ENCODE data around the gene TMEM130. TPM values are rescaled to one million over a fixed set of nuclear protein-coding genes. Genes with fewer than 3 reads are reported as not detected.

Gene TMEM130
- total and polyA plus RNA-seq, 9 of the 15 experiments (the other 6 are each of a cell fraction or from before 2014, with no cell fraction given) = 0.07 TPM; not detected in 8

DNA sequence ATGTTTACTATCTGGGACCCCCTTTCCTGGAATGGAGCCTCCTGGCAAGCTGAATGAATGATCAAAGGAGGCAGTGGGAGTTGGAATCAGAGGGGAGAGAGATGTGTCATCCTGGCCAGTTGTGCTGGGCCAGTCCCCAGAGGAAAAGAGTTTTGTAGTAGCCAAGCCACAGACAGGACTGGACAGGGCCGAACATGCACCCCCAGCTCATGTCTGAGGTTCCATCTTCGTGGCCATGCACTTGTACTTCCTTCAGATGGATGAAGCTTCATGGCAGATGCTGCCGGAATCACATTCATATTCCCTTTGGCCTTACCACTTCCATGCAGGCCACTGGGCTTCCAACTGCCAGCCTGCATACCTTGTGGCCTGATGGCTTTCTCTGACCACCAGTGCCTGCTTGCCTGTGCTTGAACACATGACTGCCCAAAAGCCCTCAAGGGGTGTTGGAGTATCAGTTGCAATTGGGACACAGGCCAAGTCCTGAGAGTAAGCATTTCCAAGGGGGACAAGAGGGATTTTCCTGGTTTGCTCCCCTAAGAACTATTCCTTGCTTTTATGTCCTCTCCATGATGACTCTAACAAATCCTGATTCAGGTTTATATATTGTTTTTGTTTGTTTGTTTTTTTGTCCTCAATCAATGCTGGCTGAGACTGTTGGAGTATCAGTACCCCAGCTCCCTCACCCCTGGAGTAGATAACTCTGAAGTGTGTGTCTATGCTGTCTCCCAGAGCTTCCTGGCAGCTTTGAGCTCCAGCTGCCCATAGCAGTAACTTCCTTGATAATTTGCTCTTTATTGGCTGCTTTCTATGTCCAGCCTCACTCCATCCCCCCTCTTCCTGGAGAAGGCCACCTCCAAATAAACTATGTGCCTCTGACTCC, 63.6 kb downstream of the TMEM130 start:
- H2AFZ ChIP-seq (ENCODE audit: low read depth, low read length) = no peak overlapping the region
- H3K9ac ChIP-seq (ENCODE audit: insufficient read depth in 1 of 2, low read depth in 2 of 2, low read length in 2 of 2) = no peak overlapping the region
- TF ChIP-seq HIVEP1 (CRISPR knock-in tag; IDR thresholded peaks at IDR 0.05) (no peak), BRF1 (IDR thresholded peaks at IDR 0.05; ENCODE audit: borderline replicate concordance, extremely low read depth, insufficient read length) (no peak), ZC3H8 (IDR thresholded peaks at IDR 0.05) (no peak), NR2C1 (IDR thresholded peaks at IDR 0.05) (no peak), NR2C1 (tag; IDR thresholded peaks at IDR 0.05) (no peak), NELFE (IDR thresholded peaks at IDR 0.05; ENCODE audit: insufficient read depth, insufficient read length) (no peak), NUFIP1 (IDR thresholded peaks at IDR 0.05; ENCODE audit: partially characterized antibody) (no peak), EP300 (IDR thresholded peaks at IDR 0.05; ENCODE audit: low read length) (no peak), ZNF224 (CRISPR knock-in tag; IDR thresholded peaks at IDR 0.05) (no peak)
- TF ChIP-seq, protein P1, sequence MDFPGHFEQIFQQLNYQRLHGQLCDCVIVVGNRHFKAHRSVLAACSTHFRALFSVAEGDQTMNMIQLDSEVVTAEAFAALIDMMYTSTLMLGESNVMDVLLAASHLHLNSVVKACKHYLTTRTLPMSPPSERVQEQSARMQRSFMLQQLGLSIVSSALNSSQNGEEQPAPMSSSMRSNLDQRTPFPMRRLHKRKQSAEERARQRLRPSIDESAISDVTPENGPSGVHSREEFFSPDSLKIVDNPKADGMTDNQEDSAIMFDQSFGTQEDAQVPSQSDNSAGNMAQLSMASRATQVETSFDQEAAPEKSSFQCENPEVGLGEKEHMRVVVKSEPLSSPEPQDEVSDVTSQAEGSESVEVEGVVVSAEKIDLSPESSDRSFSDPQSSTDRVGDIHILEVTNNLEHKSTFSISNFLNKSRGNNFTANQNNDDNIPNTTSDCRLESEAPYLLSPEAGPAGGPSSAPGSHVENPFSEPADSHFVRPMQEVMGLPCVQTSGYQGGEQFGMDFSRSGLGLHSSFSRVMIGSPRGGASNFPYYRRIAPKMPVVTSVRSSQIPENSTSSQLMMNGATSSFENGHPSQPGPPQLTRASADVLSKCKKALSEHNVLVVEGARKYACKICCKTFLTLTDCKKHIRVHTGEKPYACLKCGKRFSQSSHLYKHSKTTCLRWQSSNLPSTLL (IDR thresholded peaks at IDR 0.05) = no peak
- DNase-seq (ENCODE audit: extremely low read depth in 1 of 4, low spot score in 3 of 4) = no peak
- peaks cover 3% of the 10 kb centered on the region; the same call in 1 of the 2 replicates for H3K9me3 ChIP-seq (replicated peaks; ENCODE audit: control insufficient read depth, insufficient read depth, low read depth, low read length)
- in situ Hi-C loops (cut with MboI) = no loop called here
- H3K4me1 ChIP-seq (replicated peaks in 1 of 2; ENCODE audit: control insufficient read depth in 2 of 2, insufficient read depth in 2 of 2, low read length in 2 of 2) = no peaks in the 10 kb centered on the region; a peak in 1 of 5 replicates
- 0% methylated on average over 3 of the region's 3 CpGs for WGBS (ENCODE audit: insufficient coverage, low coverage, missing lambda C conversion rate)
- H3K4me3 ChIP-seq = no peak overlapping the region
- H3K79me2 ChIP-seq (ENCODE audit: control insufficient read depth, insufficient read depth, low read length) = no peaks in the 10 kb centered on the region
- CTCF ChIA-PET (ENCODE audit: low intra/inter-chr PET ratio) = no interaction called here
- peaks cover 7 to 28% of the 10 kb centered on the region in 2 experiments; a peak in 4 of 5 replicates for H3K27me3 ChIP-seq (ENCODE audit: control insufficient read depth in 2 of 2, insufficient read depth in 2 of 2, low read length in 2 of 2)
- POLR2A ChIA-PET = interaction anchor here (1.0 kb wide), 1 partner anchor 9 kb away, joined by 3 read pairs; no protein-coding TSS in a partner anchor
- FAIRE-seq = no peak
- H3K36me3 ChIP-seq (ENCODE audit: control insufficient read depth, insufficient read depth, low read length) = no peaks in the 10 kb centered on the region
- no TSS peak for BruUV-seq (replicated peaks)
- ATAC-seq = no peak
- H3K27ac ChIP-seq (ENCODE audit: extremely low read depth, low read depth, low read length) = no peak overlapping the region
- no peaks in the 10 kb centered on the region; the same call in 1 of the 2 replicates for H4K20me1 ChIP-seq (replicated peaks; ENCODE audit: control insufficient read depth, insufficient read depth, low read length)
- no peaks in the 10 kb centered on the region for H3K9me1 ChIP-seq (ENCODE audit: control insufficient read depth, insufficient read depth, low read length)
- intact Hi-C loops (cut with micrococcal nuclease) = no loop called here
- no peak overlapping the region for H3K4me2 ChIP-seq (ENCODE audit: insufficient read depth, low read length)

Data from K562 (cell line).